Neural progenitor cell (in vitro differentiated cells): Measurements from ENCODE around the gene PDE9A. TPM values are rescaled to one million over a fixed set of nuclear protein-coding genes. Genes with fewer than 3 reads are reported as not detected.

Source experiments
- DNase-seq: peaks from one replicate; pipeline ENCODE4 v3.0.0-alpha.2; 2016; ENCODE audit warnings: low spot score
- H2AFZ ChIP-seq: fragments of 200-600 bp; sonication (generic); replicated peaks from 2 replicates; pipeline ENCODE4 v1.6.1; 2016; ENCODE audit warnings: antibody characterized with exemption
- H3F3A ChIP-seq: fragments of 200-600 bp; sonication (generic); 2 replicates; pipeline ENCODE4 v1.6.1; 2016; ENCODE audit warnings: antibody characterized with exemption, low read depth
- H3K27ac ChIP-seq: fragments of 200-600 bp; sonication (generic); 2 replicates; pipeline ENCODE4 v1.5.1; 2016; ENCODE audit warnings: mild to moderate bottlenecking
- H3K27me3 ChIP-seq: fragments of 200-600 bp; sonication (generic); 2 replicates; pipeline ENCODE4 v1.6.1; 2016; ENCODE audit warnings: mild to moderate bottlenecking, moderate library complexity
- H3K36me3 ChIP-seq: fragments of 200-600 bp; sonication (generic); 2 replicates; pipeline ENCODE4 v1.5.1; 2016
- H3K4me1 ChIP-seq: fragments of 200-600 bp; sonication (generic); 2 replicates; pipeline ENCODE4 v1.6.1; 2016; ENCODE audit warnings: mixed run types
- H3K4me2 ChIP-seq: fragments of 200-600 bp; sonication (generic); 2 replicates; pipeline ENCODE4 v1.6.1; 2016
- H3K4me3 ChIP-seq: fragments of 200-600 bp; sonication (generic); 2 replicates; pipeline ENCODE4 v1.5.1; 2016
- H3K79me2 ChIP-seq: fragments of 200-600 bp; sonication (generic); 2 replicates; pipeline ENCODE4 v1.6.1; 2016; ENCODE audit warnings: low read depth
- H3K9ac ChIP-seq: fragments of 200-600 bp; sonication (generic); 2 replicates; pipeline ENCODE4 v1.6.1; 2016
- H3K9me3 ChIP-seq: fragments of 200-600 bp; sonication (generic); 2 replicates; pipeline ENCODE4 v1.5.1; 2016; ENCODE audit warnings: low read depth
- H4K20me1 ChIP-seq: fragments of 200-600 bp; sonication (generic); 2 replicates; pipeline ENCODE4 v1.6.1; 2016; ENCODE audit warnings: low read depth
- H3K27ac Mint-ChIP-seq: 3 replicates; pipeline ENCODE4 v1.8.0; 2021; ENCODE audit warnings: mixed read lengths
- H3K27me3 Mint-ChIP-seq: 2 replicates; pipeline ENCODE4 v1.8.0; 2022; ENCODE audit warnings: low read depth, mild to moderate bottlenecking, inconsistent platforms, moderate library complexity, mixed read lengths; ENCODE audit not compliant: insufficient read depth
- H3K36me3 Mint-ChIP-seq: 3 replicates; pipeline ENCODE4 v1.8.0; 2021; ENCODE audit warnings: mixed read lengths
- H3K4me1 Mint-ChIP-seq: 3 replicates; pipeline ENCODE4 v1.8.0; 2021; ENCODE audit warnings: mixed read lengths
- H3K4me3 Mint-ChIP-seq: 3 replicates; pipeline ENCODE4 v1.8.0; 2021; ENCODE audit warnings: mild to moderate bottlenecking, moderate library complexity, mixed read lengths
- H3K9me3 Mint-ChIP-seq: 3 replicates; pipeline ENCODE4 v1.8.0; 2020; ENCODE audit warnings: mixed read lengths
- CTCF ChIP-seq: fragments of 200-600 bp; sonication (generic); IDR thresholded peaks from 2 replicates; pipeline ENCODE4 v1.5.1; 2017; ENCODE audit warnings: antibody characterized with exemption, mild to moderate bottlenecking
- EZH2 ChIP-seq: fragments of 200-600 bp; sonication (generic); IDR thresholded peaks from 2 replicates; pipeline ENCODE4 v1.6.1; 2017; ENCODE audit warnings: antibody characterized with exemption, mild to moderate bottlenecking, moderate library complexity
- EZH2phosphoT487 ChIP-seq: fragments of 200-600 bp; sonication (generic); IDR thresholded peaks from 2 replicates; pipeline ENCODE4 v1.6.1; 2017; ENCODE audit warnings: antibody characterized with exemption
- total RNA-seq: library from RNA; depleted of rRNA; stranded (reverse); fragments of >200 nt; gene quantifications from 2 replicates; pipeline ENCODE4 v1.2.3, GENCODE V29; 2015; ENCODE audit warnings: low replicate concordance

The PDE9A gene
- total RNA-seq, 1 donor from 2014 or later: 41.0 TPM

DNA sequence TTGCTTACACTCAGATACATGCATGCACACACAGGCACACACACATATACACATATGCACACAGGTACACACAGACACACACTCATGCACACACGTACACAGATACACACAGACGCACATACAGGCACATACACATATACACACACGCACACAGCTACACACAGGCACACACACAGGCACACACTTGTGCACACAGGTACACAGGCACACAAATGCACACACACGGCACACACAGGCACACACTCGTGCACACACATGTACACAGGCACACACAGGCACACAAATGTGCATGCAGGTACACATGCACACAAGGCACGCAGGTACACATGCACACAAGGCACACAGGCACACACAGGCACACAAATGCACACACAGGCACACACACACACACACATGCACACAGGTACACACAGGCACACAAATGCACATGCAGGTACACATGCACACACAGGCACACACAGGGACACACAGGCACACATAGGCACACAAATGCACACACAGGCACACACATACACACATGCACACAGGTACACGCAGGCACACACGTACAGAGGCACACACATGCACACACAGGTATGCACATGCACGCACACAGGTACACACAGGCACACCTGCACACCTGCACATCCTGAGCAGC is 115.9 kb downstream of the PDE9A start:
- H3K27ac Mint-ChIP-seq: peak overlapping the region; percentile 57
- no peak overlapping the region for H3K27ac ChIP-seq

GRCh38 chr21:42769820-42770716 is 116.6 kb downstream of the PDE9A start:
- Histone ChIP-seq H3K36me3 (peaks cover 4% of the 10 kb centered on the region), H3K27ac (no peak overlapping the region)

More for the DNA sequence above, 115.9 kb downstream of the PDE9A start:
- Histone ChIP-seq H3K36me3 (peaks cover 2% of the 10 kb centered on the region), H3K4me1 (no peaks in the 10 kb centered on the region), H3K27me3 (no peaks in the 10 kb centered on the region), H2AFZ (no peak overlapping the region), H3K4me3 (no peak overlapping the region), H4K20me1 (no peaks in the 10 kb centered on the region), H3K4me2 (no peak overlapping the region), H3F3A (no peaks in the 10 kb centered on the region), H3K9me3 (no peaks in the 10 kb centered on the region), H3K9ac (no peak overlapping the region), H3K79me2 (no peaks in the 10 kb centered on the region)
- no peak overlapping the region for H3K4me3 Mint-ChIP-seq
- no peak for DNase-seq
- no peak for TF ChIP-seq EZH2
- TF ChIP-seq CTCF: no peak
- TF ChIP-seq EZH2phosphoT487: no peak
- no peaks in the 10 kb centered on the region for H3K4me1 Mint-ChIP-seq
- peaks cover 37% of the 10 kb centered on the region for H3K36me3 Mint-ChIP-seq
- H3K27me3 Mint-ChIP-seq: peaks cover 5% of the 10 kb centered on the region
- peaks cover 3% of the 10 kb centered on the region for H3K9me3 Mint-ChIP-seq

More at GRCh38 chr21:42769820-42770716, 116.6 kb downstream of the PDE9A start:
- Histone ChIP-seq H4K20me1 (no peaks in the 10 kb centered on the region), H3K4me3 (no peak overlapping the region), H3K4me1 (no peaks in the 10 kb centered on the region), H3F3A (no peaks in the 10 kb centered on the region), H3K79me2 (no peaks in the 10 kb centered on the region), H3K9ac (no peak overlapping the region), H3K4me2 (no peak overlapping the region), H3K27me3 (no peaks in the 10 kb centered on the region), H2AFZ (no peak overlapping the region), H3K9me3 (no peaks in the 10 kb centered on the region)
- Mint-ChIP-seq H3K4me3 (no peak overlapping the region), H3K27me3 (peaks cover 3% of the 10 kb centered on the region), H3K9me3 (peaks cover 3% of the 10 kb centered on the region), H3K36me3 (peaks cover 35% of the 10 kb centered on the region), H3K4me1 (no peaks in the 10 kb centered on the region), H3K27ac (no peak overlapping the region)
- no peak for TF ChIP-seq EZH2
- TF ChIP-seq CTCF: no peak
- TF ChIP-seq EZH2phosphoT487: no peak
- no peak for DNase-seq
